ENCODE data around the gene DNMT3L. TPM values are rescaled to one million over a fixed set of nuclear protein-coding genes. Genes with fewer than 3 reads are reported as not detected.

The DNMT3L gene
- total RNA-seq, 1 donor = not detected

GRCh38 chr21:44290327-44291077 is 28.8 kb upstream of the DNMT3L start:
- no peak overlapping the region for H3K4me3 ChIP-seq (ENCODE audit: low read depth, low read length)
- DNase-seq (ENCODE audit: low read depth) = no peak
- TF ChIP-seq CTCF (IDR thresholded peaks at IDR 0.05; ENCODE audit: insufficient read depth, low read depth, low read length) = no peak

- TF ChIP-seq CTCF (IDR thresholded peaks at IDR 0.05; ENCODE audit: insufficient read depth, low read depth, low read length) = no peak
- no peak for DNase-seq (ENCODE audit: low read depth)
- no peak overlapping the region for H3K4me3 ChIP-seq (ENCODE audit: low read depth, low read length)
Measured at GRCh38 chr21:44289381-44290010, 27.8 kb upstream of the DNMT3L start.

- no peak for TF ChIP-seq CTCF (IDR thresholded peaks at IDR 0.05; ENCODE audit: insufficient read depth, low read depth, low read length)
Measured at GRCh38 chr21:44288251-44289110, 26.8 kb upstream of the DNMT3L start.

GRCh38 chr21:44286716-44287632 is 25.3 kb upstream of the DNMT3L start:
- no peak overlapping the region for H3K4me3 ChIP-seq (ENCODE audit: low read depth, low read length)
- no peak for DNase-seq (ENCODE audit: low read depth)
- TF ChIP-seq CTCF (IDR thresholded peaks at IDR 0.05; ENCODE audit: insufficient read depth, low read depth, low read length) = no peak

More at GRCh38 chr21:44288251-44289110, 26.8 kb upstream of the DNMT3L start:
- H3K4me3 ChIP-seq (ENCODE audit: low read depth, low read length) = no peak overlapping the region
- DNase-seq (ENCODE audit: low read depth) = no peak

- H3K4me3 ChIP-seq (ENCODE audit: low read depth, low read length) = no peak overlapping the region
- no peak for DNase-seq (ENCODE audit: low read depth)
- no peak for TF ChIP-seq CTCF (IDR thresholded peaks at IDR 0.05; ENCODE audit: insufficient read depth, low read depth, low read length)
Measured at GRCh38 chr21:44286086-44286715, 24.5 kb upstream of the DNMT3L start.

Data from fibroblast of villous mesenchyme (primary cell).